ENCODE results near the gene ASXL3.

GRCh38 chr18:33630476-33630875 lies 52.5 kb downstream of the ASXL3 start:
- TF ChIP-seq ARNTL (CRISPR knock-in tag; IDR thresholded peaks at IDR 0.05; ENCODE audit: borderline replicate concordance, low read depth) (no peak), ZFP3 (CRISPR knock-in tag; IDR thresholded peaks at IDR 0.05) (no peak), ISL1 (CRISPR knock-in tag; IDR thresholded peaks at IDR 0.05) (no peak), ZFP30 (CRISPR knock-in tag; IDR thresholded peaks at IDR 0.05) (no peak)
